Trophoblast cell (in vitro differentiated cells and primary cell): ENCODE measurements around the gene FAM120B.

ENCODE experiments used
- DNase-seq, 2 donors: peaks; one replicate each; pipeline ENCODE4 v3.0.0-alpha.2; 2016
- H2AFZ ChIP-seq: 2 replicates; pipeline ENCODE4 v1.6.1; 2013; ENCODE audit warnings: low read length, moderate library complexity, mild to moderate bottlenecking; ENCODE audit not compliant: insufficient read depth, poor library complexity
- H2AK5ac ChIP-seq: 2 replicates; pipeline ENCODE4 v1.6.1; 2013; ENCODE audit warnings: mild to moderate bottlenecking, low read length
- H2BK120ac ChIP-seq: 2 replicates; pipeline ENCODE4 v1.6.1; 2013; ENCODE audit warnings: low read length, mild to moderate bottlenecking, moderate library complexity; ENCODE audit not compliant: insufficient read depth, poor library complexity
- H2BK12ac ChIP-seq: 2 replicates; pipeline ENCODE4 v1.6.1; 2013; ENCODE audit warnings: mild to moderate bottlenecking, low read length, moderate library complexity
- H2BK5ac ChIP-seq: 2 replicates; pipeline ENCODE4 v1.6.1; 2013; ENCODE audit warnings: low read length, low read depth, moderate library complexity, mild to moderate bottlenecking; ENCODE audit not compliant: poor library complexity
- H3K14ac ChIP-seq: 2 replicates; pipeline ENCODE4 v1.6.1; 2013; ENCODE audit warnings: mild to moderate bottlenecking, low read length
- H3K18ac ChIP-seq: 2 replicates; pipeline ENCODE4 v1.6.1; 2013; ENCODE audit warnings: mild to moderate bottlenecking, low read length
- H3K23ac ChIP-seq: 2 replicates; pipeline ENCODE4 v1.6.1; 2013; ENCODE audit warnings: low read length
- H3K27ac ChIP-seq: 2 replicates; pipeline ENCODE4 v1.5.1; 2013; ENCODE audit warnings: low read depth, mild to moderate bottlenecking, inconsistent platforms, low read length, moderate library complexity
- H3K27me3 ChIP-seq: 2 replicates; pipeline ENCODE4 v1.6.1; 2013; ENCODE audit warnings: inconsistent platforms, mild to moderate bottlenecking, low read length, moderate library complexity; ENCODE audit not compliant: insufficient read depth
- H3K36me3 ChIP-seq, 2 experiments: 1 replicate in 1 of 2; 2 replicates in 1 of 2; pipeline ENCODE4 v1.6.1; 2013; ENCODE audit warnings: low read length in 2 of 2, mild to moderate bottlenecking in 2 of 2, moderate library complexity in 1 of 2; ENCODE audit not compliant: insufficient read depth in 2 of 2, control insufficient read depth in 1 of 2
- H3K4ac ChIP-seq: 2 replicates; pipeline ENCODE4 v1.6.1; 2013; ENCODE audit warnings: low read depth, mild to moderate bottlenecking, low read length, moderate library complexity
- H3K4me1 ChIP-seq, 2 experiments: 1 replicate in 1 of 2; 2 replicates in 1 of 2; pipeline ENCODE4 v1.6.1; 2013; ENCODE audit warnings: low read length in 2 of 2, mild to moderate bottlenecking in 2 of 2, moderate library complexity in 1 of 2; ENCODE audit not compliant: insufficient read depth in 2 of 2, control insufficient read depth in 1 of 2
- H3K4me2 ChIP-seq: 2 replicates; pipeline ENCODE4 v1.6.1; 2013; ENCODE audit warnings: inconsistent platforms, mild to moderate bottlenecking, low read length, moderate library complexity
- H3K4me3 ChIP-seq: 2 replicates; pipeline ENCODE4 v1.5.1; 2013; ENCODE audit warnings: mild to moderate bottlenecking, low read depth, low read length, inconsistent platforms
- H3K79me1 ChIP-seq: one replicate; pipeline ENCODE4 v1.6.1; 2013; ENCODE audit warnings: low read length
- H3K79me2 ChIP-seq: 2 replicates; pipeline ENCODE4 v1.6.1; 2013; ENCODE audit warnings: low read length, mild to moderate bottlenecking; ENCODE audit not compliant: control insufficient read depth, insufficient read depth, poor library complexity
- H3K9ac ChIP-seq: 2 replicates; pipeline ENCODE4 v1.6.1; 2013; ENCODE audit warnings: mild to moderate bottlenecking, low read length
- H3K9me3 ChIP-seq: 2 replicates; pipeline ENCODE4 v1.6.1; 2013; ENCODE audit warnings: low read depth, mild to moderate bottlenecking, control low read depth, inconsistent platforms, low read length; ENCODE audit not compliant: insufficient read depth
- H4K12ac ChIP-seq: 2 replicates; pipeline ENCODE4 v1.6.1; 2013; ENCODE audit warnings: low read depth, mild to moderate bottlenecking, low read length, moderate library complexity
- H4K8ac ChIP-seq: 2 replicates; pipeline ENCODE4 v1.6.1; 2013; ENCODE audit warnings: low read depth, mild to moderate bottlenecking, low read length, moderate library complexity
- H4K91ac ChIP-seq: one replicate; pipeline ENCODE4 v1.6.1; 2013; ENCODE audit warnings: low read depth, mild to moderate bottlenecking, low read length, moderate library complexity
- WGBS: extraction: QIAGEN DNeasy Blood & Tissue Kit; methylation state at CpG from one replicate; pipeline ENCODE4 v1.1.7; 2013; ENCODE audit warnings: missing lambda C conversion rate; ENCODE audit not compliant: insufficient read length, insufficient coverage; ENCODE audit errors: extremely low coverage; 5-methylcytosine and 5-hydroxymethylcytosine counted together

Gene FAM120B

DNA sequence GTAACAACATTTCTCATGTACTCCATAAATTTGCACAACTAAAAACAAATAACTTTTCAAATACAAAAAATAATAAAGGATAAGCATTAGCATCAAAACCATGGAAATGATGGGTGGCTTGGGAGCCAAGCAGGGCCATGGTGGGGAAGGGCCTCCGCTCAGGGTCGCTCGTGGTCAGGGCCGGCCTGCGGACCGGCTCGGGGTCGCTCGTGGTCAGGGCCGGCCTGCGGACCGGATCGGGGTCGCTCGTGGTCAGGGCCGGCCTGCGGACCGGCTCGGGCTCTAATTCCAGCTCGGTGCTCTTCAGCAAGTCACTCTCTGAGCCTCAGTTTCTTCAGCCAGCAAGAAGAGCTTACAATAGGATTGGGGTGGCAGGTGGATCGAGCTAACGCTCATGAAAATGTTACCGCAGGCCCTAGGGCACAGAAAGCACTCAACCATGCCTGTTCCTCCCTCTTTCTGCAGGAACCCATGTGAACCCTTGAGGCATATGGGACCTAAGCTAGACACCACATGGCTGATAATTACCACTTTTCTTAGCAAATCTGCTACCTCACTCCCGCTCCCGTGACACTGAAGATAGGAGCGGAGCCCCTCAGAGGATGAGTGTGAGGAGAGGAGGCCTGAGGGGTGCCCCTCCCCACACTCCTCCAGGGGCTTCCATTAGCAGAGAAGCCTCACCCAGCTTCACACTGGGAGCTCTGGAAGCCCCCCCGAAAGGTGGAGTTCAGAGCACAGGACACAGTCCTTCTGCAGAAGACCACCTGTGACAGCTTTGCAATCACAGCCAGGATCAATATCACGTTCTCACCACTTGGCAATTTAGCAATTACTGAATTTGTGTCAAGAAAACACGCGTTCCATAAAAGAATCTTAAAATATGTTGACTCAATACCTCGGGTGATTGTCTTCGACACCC, 143.5 kb downstream of the FAM120B start:
- Histone ChIP-seq H3K4ac (no peak overlapping the region), H3K79me1 (no peaks in the 10 kb centered on the region), H2BK5ac (no peak overlapping the region), H2AK5ac (no peak overlapping the region), H3K18ac (no peak overlapping the region), H3K23ac (no peak overlapping the region), H3K4me1 (no peaks in the 10 kb centered on the region), H4K12ac (no peak overlapping the region), H3K4me2 (no peak overlapping the region), H2AFZ (no peak overlapping the region), H3K79me2 (no peaks in the 10 kb centered on the region), H4K8ac (no peak overlapping the region), H3K9ac (no peak overlapping the region), H3K36me3 (no peaks in the 10 kb centered on the region), H2BK120ac (no peak overlapping the region), H2BK12ac (no peak overlapping the region), H3K27ac (no peak overlapping the region), H4K91ac (no peak overlapping the region), H3K14ac (no peak overlapping the region), H3K27me3 (no peaks in the 10 kb centered on the region), H3K9me3 (no peaks in the 10 kb centered on the region), H3K4me3 (no peak overlapping the region)
- no peak for DNase-seq
- WGBS, result no CpG with 5 or more reads among the region's 32 CpGs

DNA sequence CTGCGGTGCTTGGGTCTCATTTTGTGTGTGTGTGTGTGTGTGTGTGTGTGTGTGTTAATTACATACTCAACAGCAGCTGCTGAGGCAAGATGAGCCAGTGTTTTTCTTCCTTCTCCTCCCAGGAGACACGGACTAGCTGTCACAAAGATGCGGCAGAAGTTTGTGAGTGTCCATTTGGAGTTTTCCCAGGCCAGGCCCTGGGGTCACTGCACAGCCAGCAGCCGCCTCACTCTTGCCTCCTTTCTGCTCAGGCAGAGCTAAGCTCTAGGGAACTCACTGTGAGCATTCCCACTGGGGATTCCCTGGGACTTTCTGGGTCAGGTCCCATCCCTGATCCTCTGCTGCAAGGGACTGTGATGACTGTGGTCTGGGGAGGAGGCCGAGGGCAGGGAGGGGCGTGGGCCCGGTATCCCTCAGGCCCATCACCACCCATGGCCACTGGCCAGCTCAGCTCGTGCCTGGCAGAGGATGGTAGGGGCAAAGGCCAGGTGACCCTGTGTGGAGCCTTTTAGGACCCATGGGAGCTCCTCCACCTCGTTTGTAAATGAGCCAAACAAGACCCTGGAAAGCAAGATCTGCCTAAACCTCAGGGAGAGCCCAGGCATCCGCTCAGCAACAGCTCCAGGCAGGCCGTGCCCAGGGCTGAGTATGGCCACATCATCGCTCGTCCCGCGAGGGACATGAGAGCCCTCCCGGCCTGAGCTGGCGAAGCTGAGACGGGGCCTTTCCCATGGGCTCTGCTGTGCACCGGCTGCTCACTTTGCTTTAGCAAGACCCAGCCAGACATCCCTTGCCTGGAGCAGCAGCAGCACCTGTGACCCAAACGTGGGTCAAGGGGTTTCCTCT, 144.6 kb downstream of the FAM120B start:
- no CpG with 5 or more reads among the region's 20 CpGs for WGBS
- DNase-seq, result no peak
- no peaks in the 10 kb centered on the region for H3K79me1 ChIP-seq
- H3K18ac ChIP-seq, result no peak overlapping the region
- no peak overlapping the region for H2AK5ac ChIP-seq
- H3K9me3 ChIP-seq, result no peaks in the 10 kb centered on the region
- no peaks in the 10 kb centered on the region for H3K79me2 ChIP-seq
- no peak overlapping the region for H3K9ac ChIP-seq
- no peak overlapping the region for H3K4me2 ChIP-seq
- H3K23ac ChIP-seq, result no peak overlapping the region
- H2AFZ ChIP-seq, result no peak overlapping the region
- no peak overlapping the region for H2BK120ac ChIP-seq
- no peak overlapping the region for H3K4ac ChIP-seq
- H4K8ac ChIP-seq, result no peak overlapping the region
- no peak overlapping the region for H2BK5ac ChIP-seq
- no peaks in the 10 kb centered on the region for H3K36me3 ChIP-seq
- H2BK12ac ChIP-seq, result no peak overlapping the region
- H3K27me3 ChIP-seq, result no peaks in the 10 kb centered on the region
- no peak overlapping the region for H4K91ac ChIP-seq
- H3K4me3 ChIP-seq, result no peak overlapping the region
- no peak overlapping the region for H3K27ac ChIP-seq
- no peaks in the 10 kb centered on the region for H3K4me1 ChIP-seq
- H3K14ac ChIP-seq, result no peak overlapping the region
- no peak overlapping the region for H4K12ac ChIP-seq

DNA sequence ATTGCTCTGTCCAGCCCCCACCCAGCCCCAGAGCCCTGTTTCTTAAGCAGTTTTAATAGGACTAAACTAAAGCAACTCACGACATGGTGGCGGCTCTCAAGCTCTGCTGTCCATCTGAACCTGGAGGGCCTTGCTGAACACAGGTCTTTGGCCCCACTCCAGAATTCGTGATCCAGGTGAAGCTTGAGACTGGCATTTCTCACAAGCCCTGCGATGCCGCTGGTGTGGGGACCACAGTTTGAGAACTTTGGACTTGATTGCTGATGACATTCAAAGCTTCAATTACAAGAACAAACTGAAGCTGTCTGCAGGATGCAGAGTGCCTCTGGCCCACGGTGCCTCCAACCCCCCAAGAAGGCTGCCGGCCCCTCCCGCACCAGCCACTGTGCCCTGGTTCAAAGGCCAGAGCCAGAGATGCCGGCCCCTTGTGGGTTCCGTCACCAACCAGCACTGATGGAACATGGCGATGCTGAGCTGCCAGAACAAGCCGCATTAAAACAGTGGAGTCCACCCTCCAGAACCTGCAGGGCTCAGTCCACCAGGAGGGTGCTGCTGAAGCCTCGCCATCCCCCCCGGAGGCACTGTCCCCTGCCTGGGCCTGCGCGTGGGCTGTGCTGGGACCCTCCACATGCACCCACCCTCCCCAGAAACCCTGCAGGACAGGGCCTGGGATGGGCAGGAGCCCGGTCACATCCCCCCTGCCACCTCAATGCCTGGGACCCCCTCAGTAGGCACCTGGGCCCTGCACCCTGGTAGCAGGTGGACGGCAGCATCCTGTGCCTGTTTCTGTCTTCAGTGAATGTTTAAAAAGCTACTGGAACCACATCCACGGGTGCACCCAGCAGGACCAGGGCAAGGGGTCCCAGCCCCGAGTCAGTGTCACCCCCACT, 145.4 kb downstream of the FAM120B start:
- no peak overlapping the region for H2BK5ac ChIP-seq
- no peak overlapping the region for H3K18ac ChIP-seq
- H3K4me3 ChIP-seq, result no peak overlapping the region
- H3K79me1 ChIP-seq, result no peaks in the 10 kb centered on the region
- H3K79me2 ChIP-seq, result no peaks in the 10 kb centered on the region
- no peak overlapping the region for H2AFZ ChIP-seq
- H4K91ac ChIP-seq, result no peak overlapping the region
- no peaks in the 10 kb centered on the region for H3K27me3 ChIP-seq
- no peak overlapping the region for H2BK12ac ChIP-seq
- H3K9ac ChIP-seq, result no peak overlapping the region
- H2BK120ac ChIP-seq, result no peak overlapping the region
- H3K36me3 ChIP-seq, result no peaks in the 10 kb centered on the region
- H3K4me2 ChIP-seq, result no peak overlapping the region
- H3K4me1 ChIP-seq, result no peaks in the 10 kb centered on the region
- WGBS, result no CpG with 5 or more reads among the region's 20 CpGs
- no peak overlapping the region for H4K8ac ChIP-seq
- H3K27ac ChIP-seq, result no peak overlapping the region
- H3K14ac ChIP-seq, result no peak overlapping the region
- no peak for DNase-seq
- H3K23ac ChIP-seq, result no peak overlapping the region
- no peak overlapping the region for H2AK5ac ChIP-seq
- H3K4ac ChIP-seq, result no peak overlapping the region
- H4K12ac ChIP-seq, result no peak overlapping the region
- no peaks in the 10 kb centered on the region for H3K9me3 ChIP-seq
